PC-9 (cell line): Measurements from ENCODE around the gene SLC66A2.

Experiments
- CTCF ChIP-seq: fragments of 200-600 bp; sonication (generic); conservative IDR thresholded peaks from 2 replicates; pipeline ENCODE4 v1.6.1; 2017; ENCODE audit warnings: mixed run types, antibody characterized with exemption, mild to moderate bottlenecking, moderate library complexity
- EZH2 ChIP-seq: fragments of 200-600 bp; sonication (generic); IDR thresholded peaks from 2 replicates; pipeline ENCODE4 v1.8.0; 2017; ENCODE audit warnings: antibody characterized with exemption, low read depth

GRCh38 chr18:79903787-79904356, 47.6 kb downstream of the SLC66A2 start:
- TF ChIP-seq CTCF (no peak), EZH2 (no peak)
